ENCODE data around the gene TRIP13.
A peak's percentile ranks its signal among the peaks of the same experiment; 100 is the strongest.
"Not testable (repeated sequence)": the region's sequence is repeated elsewhere in the genome, so short reads cannot be mapped to it uniquely, and the experiment has no call there.

Gene TRIP13

GRCh38 chr5:911601-912000, 18.9 kb downstream of the TRIP13 start:
- Histone ChIP-seq H3K36me3 (replicated peaks) (peaks cover 9% of the 10 kb centered on the region), H3K27ac (peak overlapping the region; percentile 86), H3K4me3 (ENCODE audit: low read depth, low read length) (no peak overlapping the region), H3K27me3 (replicated peaks) (no peaks in the 10 kb centered on the region)
- in situ Hi-C loops (cut with HindIII; ENCODE audit: low pct_ligation_motif_present, low sequenced_read_pairs): no loop called here
- DNase-seq: peak; percentile 88
- TF ChIP-seq, protein P1, sequence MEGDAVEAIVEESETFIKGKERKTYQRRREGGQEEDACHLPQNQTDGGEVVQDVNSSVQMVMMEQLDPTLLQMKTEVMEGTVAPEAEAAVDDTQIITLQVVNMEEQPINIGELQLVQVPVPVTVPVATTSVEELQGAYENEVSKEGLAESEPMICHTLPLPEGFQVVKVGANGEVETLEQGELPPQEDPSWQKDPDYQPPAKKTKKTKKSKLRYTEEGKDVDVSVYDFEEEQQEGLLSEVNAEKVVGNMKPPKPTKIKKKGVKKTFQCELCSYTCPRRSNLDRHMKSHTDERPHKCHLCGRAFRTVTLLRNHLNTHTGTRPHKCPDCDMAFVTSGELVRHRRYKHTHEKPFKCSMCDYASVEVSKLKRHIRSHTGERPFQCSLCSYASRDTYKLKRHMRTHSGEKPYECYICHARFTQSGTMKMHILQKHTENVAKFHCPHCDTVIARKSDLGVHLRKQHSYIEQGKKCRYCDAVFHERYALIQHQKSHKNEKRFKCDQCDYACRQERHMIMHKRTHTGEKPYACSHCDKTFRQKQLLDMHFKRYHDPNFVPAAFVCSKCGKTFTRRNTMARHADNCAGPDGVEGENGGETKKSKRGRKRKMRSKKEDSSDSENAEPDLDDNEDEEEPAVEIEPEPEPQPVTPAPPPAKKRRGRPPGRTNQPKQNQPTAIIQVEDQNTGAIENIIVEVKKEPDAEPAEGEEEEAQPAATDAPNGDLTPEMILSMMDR (IDR thresholded peaks at IDR 0.05; ENCODE audit: low read depth, low read length, missing control alignments): no peak

DNA sequence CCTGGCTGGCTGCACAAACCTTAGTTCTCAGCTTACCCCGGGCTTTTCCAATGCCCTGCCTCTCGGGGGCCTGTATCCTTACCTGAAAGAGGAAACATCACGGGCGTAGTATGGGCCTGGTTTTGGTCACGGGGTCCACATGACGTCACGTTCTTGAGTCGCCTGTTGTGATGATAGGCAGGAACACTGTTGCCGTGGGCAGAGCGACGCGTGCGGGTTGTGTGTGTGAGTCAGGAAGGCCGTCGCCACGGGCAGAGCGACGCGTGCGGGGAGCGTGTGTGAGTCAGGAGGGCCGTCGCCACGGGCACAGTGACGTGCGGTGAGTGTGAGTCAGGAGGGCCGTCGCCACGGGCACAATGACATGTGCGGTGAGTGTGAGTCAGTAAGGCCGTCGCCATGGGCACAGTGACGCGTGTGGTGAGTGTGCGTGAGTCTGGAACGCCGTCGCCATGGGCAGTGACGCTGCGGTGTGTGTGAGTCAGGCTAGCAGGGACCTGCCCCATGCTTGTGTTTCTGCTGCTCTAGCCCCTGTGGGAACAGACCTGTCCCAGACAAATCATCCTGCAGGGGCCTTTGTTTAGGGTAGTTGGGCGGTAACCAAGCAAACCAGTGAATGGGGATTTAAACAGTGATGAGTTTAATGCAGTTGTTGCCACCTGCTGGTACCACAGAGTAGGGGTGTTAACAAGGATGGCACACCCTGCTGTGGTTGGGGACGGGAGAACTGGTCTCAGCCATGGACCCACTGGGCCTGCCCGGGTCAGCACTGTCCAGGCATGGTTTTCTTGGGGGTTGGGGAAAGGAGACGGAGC, 19.8 kb downstream of the TRIP13 start:
- Histone ChIP-seq H3K36me3 (replicated peaks) (peaks cover 9% of the 10 kb centered on the region), H3K27ac (peak overlapping the region; percentile 86), H3K27me3 (replicated peaks) (no peaks in the 10 kb centered on the region), H3K4me3 (ENCODE audit: low read depth, low read length) (peak overlapping the region; percentile 17)
- DNase-seq: peak; percentile 100
- TF ChIP-seq, protein P1 (IDR thresholded peaks at IDR 0.05; ENCODE audit: low read depth, low read length, missing control alignments): peak; percentile 63
- in situ Hi-C loops (cut with HindIII; ENCODE audit: low pct_ligation_motif_present, low sequenced_read_pairs): no loop called here

DNA sequence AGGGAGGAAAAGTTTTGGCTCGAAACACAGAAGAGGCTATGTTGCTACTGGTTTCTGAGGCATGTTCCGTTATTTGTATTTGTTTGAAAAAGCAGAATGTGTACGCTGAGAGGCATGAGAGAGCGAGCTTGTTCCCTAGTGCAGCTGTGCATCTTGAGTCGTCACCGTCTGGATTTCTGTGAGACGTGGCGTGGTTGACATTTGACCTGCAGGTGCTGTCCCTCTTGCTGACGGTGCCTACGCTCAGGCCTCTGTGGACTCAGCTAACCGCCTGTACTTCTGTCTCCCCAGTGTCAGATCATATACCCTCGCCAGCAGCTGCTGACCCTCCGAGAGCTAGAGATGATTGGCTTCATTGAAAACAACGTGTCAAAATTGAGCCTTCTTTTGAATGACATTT, 21.5 kb downstream of the TRIP13 start:
- in situ Hi-C loops (cut with HindIII; ENCODE audit: low pct_ligation_motif_present, low sequenced_read_pairs): no loop called here
- no peak for DNase-seq
- Histone ChIP-seq H3K27ac (no peak overlapping the region), H3K36me3 (replicated peaks) (peaks cover 7% of the 10 kb centered on the region), H3K27me3 (replicated peaks) (no peaks in the 10 kb centered on the region), H3K4me3 (ENCODE audit: low read depth, low read length) (no peak overlapping the region)
- TF ChIP-seq, protein P1 (IDR thresholded peaks at IDR 0.05; ENCODE audit: low read depth, low read length, missing control alignments): no peak

GRCh38 chr5:914612-915011, 21.9 kb downstream of the TRIP13 start:
- Histone ChIP-seq H3K27ac (no peak overlapping the region), H3K36me3 (replicated peaks) (peaks cover 7% of the 10 kb centered on the region), H3K27me3 (replicated peaks) (no peaks in the 10 kb centered on the region), H3K4me3 (ENCODE audit: low read depth, low read length) (no peak overlapping the region)
- TF ChIP-seq, protein P1 (IDR thresholded peaks at IDR 0.05; ENCODE audit: low read depth, low read length, missing control alignments): no peak
- DNase-seq: no peak
- in situ Hi-C loops (cut with HindIII; ENCODE audit: low pct_ligation_motif_present, low sequenced_read_pairs): no loop called here

GRCh38 chr5:915346-915745, 22.7 kb downstream of the TRIP13 start:
- DNase-seq; in situ Hi-C loops (cut with HindIII; ENCODE audit: low pct_ligation_motif_present, low sequenced_read_pairs); H3K4me3 ChIP-seq (ENCODE audit: low read depth, low read length); H3K27ac ChIP-seq; H3K36me3 ChIP-seq (replicated peaks); H3K27me3 ChIP-seq (replicated peaks): not testable (repeated sequence)

DNA sequence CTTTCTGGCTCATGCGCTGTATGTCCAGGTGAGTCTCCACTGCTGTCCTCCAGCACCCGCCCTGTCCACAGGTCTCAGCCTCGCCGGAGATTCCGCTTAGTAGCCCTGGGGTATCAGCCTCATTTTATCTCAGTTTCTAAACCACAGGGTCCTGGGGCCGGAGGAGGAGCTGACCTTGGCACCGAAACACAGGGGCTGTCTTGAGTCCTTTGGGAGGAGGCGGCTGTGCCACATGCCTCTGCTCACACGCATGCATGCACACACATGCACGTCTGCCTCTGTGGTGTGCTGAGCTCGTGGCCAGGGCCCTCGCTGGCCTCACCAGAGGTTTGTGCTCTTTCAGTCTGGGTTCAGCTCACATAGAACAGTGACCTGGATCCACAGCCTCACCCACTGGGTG, 23.3 kb downstream of the TRIP13 start:
- Histone ChIP-seq H3K4me3 (ENCODE audit: low read depth, low read length) (no peak overlapping the region), H3K36me3 (replicated peaks) (peaks cover 7% of the 10 kb centered on the region), H3K27me3 (replicated peaks) (no peaks in the 10 kb centered on the region), H3K27ac (no peak overlapping the region)
- TF ChIP-seq, protein P1 (IDR thresholded peaks at IDR 0.05; ENCODE audit: low read depth, low read length, missing control alignments): no peak
- DNase-seq: no peak
- in situ Hi-C loops (cut with HindIII; ENCODE audit: low pct_ligation_motif_present, low sequenced_read_pairs): no loop called here

Measured in brain microvascular endothelial cell (primary cell).